ENCODE results near the gene GRPEL2.

- TF ChIP-seq CTCF (IDR thresholded peaks at IDR 0.05; ENCODE audit: low read depth, low read length) (no peak), EZH2phosphoT487 (IDR thresholded peaks at IDR 0.05; ENCODE audit: low read depth) (no peak)
Observed at GRCh38 chr5:149387081-149387631, 41.9 kb downstream of the GRPEL2 start.

All from OCI-LY3 (cell line).